Common myeloid progenitor, CD34-positive (primary cell): ENCODE measurements around the gene NDUFS2.

Source experiments
- CTCF ChIA-PET: fragments of 350-600 bp; sonication (Branson Sonifier 250); formaldehyde crosslinking; loops from one replicate; lab custom pipeline; 2021; ENCODE audit warnings: antibody characterized with exemption; lab: Charles Lee
- POLR2A ChIA-PET: fragments of 350-600 bp; sonication (Branson Sonifier 250); formaldehyde crosslinking; loops from one replicate; lab custom pipeline; 2021; ENCODE audit warnings: antibody characterized with exemption; lab: Charles Lee
- DNase-seq, 3 donors: peaks; one replicate each; pipeline versions ENCODE4 v3.0.0 to v3.0.0-alpha.2; 2013
- H3K27ac ChIP-seq, 2 experiments: 1 replicate in 1 of 2; 2 replicates in 1 of 2; pipeline ENCODE4 v1.7.0; 2013; ENCODE audit warnings: inconsistent platforms in 2 of 2, low read length in 2 of 2, mild to moderate bottlenecking in 2 of 2, low read depth in 1 of 2, moderate library complexity in 1 of 2; ENCODE audit not compliant: severe bottlenecking in 2 of 2, insufficient read depth in 1 of 2, poor library complexity in 1 of 2
- H3K27me3 ChIP-seq, 5 experiments: replicated peaks in 2 of 5; 1 replicate in 3 of 5; 2 replicates in 2 of 5; pipeline versions ENCODE4 v1.6.1 to v1.7.0; 2013; ENCODE audit warnings: low read length in 4 of 5, mild to moderate bottlenecking in 2 of 5, moderate library complexity in 2 of 5, inconsistent platforms in 1 of 5; ENCODE audit not compliant: insufficient read depth in 5 of 5, control insufficient read depth in 4 of 5
- H3K36me3 ChIP-seq, 4 experiments: 1 replicate in 2 of 4; 2 replicates in 2 of 4; pipeline versions ENCODE4 v1.6.1 to v1.7.0; 2013; ENCODE audit warnings: low read length in 3 of 4, control low read depth in 1 of 4, mild to moderate bottlenecking in 1 of 4; ENCODE audit not compliant: control insufficient read depth in 4 of 4, insufficient read depth in 4 of 4
- H3K4me1 ChIP-seq, 4 experiments: 1 replicate in 3 of 4; 2 replicates in 1 of 4; pipeline versions ENCODE4 v1.6.1 to v1.7.1; 2013; ENCODE audit warnings: low read length in 3 of 4, mild to moderate bottlenecking in 3 of 4, control low read depth in 1 of 4, inconsistent platforms in 1 of 4, moderate library complexity in 1 of 4; ENCODE audit not compliant: control insufficient read depth in 4 of 4, insufficient read depth in 4 of 4; ENCODE audit errors: control extremely low read depth in 1 of 4
- H3K4me3 ChIP-seq, 7 experiments: 1 replicate in 4 of 7; 2 replicates in 3 of 7; pipeline versions ENCODE4 v1.5.1 to v1.7.0; 2013; ENCODE audit warnings: mild to moderate bottlenecking in 7 of 7, low read length in 6 of 7, moderate library complexity in 6 of 7, inconsistent platforms in 2 of 7, low read depth in 2 of 7, control low read depth in 1 of 7; ENCODE audit not compliant: insufficient read depth in 4 of 7, control insufficient read depth in 1 of 7; ENCODE audit errors: extremely low read depth in 1 of 7
- H3K9me3 ChIP-seq, 5 experiments: 1 replicate in 4 of 5; 2 replicates in 1 of 5; pipeline versions ENCODE4 v1.6.1 to v1.7.1; 2013; ENCODE audit warnings: low read length in 4 of 5, mild to moderate bottlenecking in 2 of 5, inconsistent platforms in 1 of 5, low read depth in 1 of 5, moderate library complexity in 1 of 5; ENCODE audit not compliant: control insufficient read depth in 4 of 5, insufficient read depth in 2 of 5; ENCODE audit errors: control extremely low read depth in 1 of 5
- WGBS: methylation state at CpG from one replicate; pipeline ENCODE4 v1.1.5; 2013; ENCODE audit not compliant: insufficient coverage; 5-methylcytosine and 5-hydroxymethylcytosine counted together

NDUFS2 gene

DNA sequence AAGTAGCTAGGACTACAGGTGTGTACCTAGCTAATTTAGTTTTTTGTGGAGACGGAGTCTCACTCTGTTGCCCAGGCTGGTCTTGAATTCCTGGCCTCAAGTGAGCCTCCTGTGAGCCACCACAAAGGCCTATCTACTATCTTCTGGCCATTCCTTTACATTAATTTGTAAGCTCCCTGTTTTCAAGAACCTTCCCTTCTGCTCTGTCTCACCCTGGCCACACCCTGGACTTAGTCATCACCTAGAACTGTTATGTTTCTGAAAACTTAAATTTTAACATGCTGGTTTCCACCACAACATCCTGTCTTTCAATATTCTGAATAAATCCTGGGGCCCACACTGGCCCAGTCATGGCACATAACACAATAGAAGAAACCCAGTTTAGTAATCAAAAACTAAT lies 20.0 kb upstream of the NDUFS2 start:
- WGBS = 100% methylated on average over 1 of the region's 1 CpG
- no peaks in the 10 kb centered on the region for H3K27me3 ChIP-seq
- ChIA-PET CTCF (interaction anchor here (0.9 to 3.5 kb wide), 14 partner anchors 9 to 206 kb away, joined by 3 to 25 read pairs (median 4); partner anchors contain the start of genes ADAMTS4, FCER1G, NDUFS2 and PPOX), POLR2A (no interaction called here)
- H3K36me3 ChIP-seq = no peaks in the 10 kb centered on the region
- DNase-seq = peak in 2 of 3 donors; percentile 48 to 61
- peaks cover 16 to 67% (median 55%) of the 10 kb centered on the region in 4 experiments for H3K4me1 ChIP-seq
- H3K4me3 ChIP-seq = peak overlapping the region in 1 of 7 experiments; percentile 14
- peak overlapping the region in 1 of 2 experiments; percentile 34 for H3K27ac ChIP-seq
- H3K9me3 ChIP-seq = no peaks in the 10 kb centered on the region

DNA sequence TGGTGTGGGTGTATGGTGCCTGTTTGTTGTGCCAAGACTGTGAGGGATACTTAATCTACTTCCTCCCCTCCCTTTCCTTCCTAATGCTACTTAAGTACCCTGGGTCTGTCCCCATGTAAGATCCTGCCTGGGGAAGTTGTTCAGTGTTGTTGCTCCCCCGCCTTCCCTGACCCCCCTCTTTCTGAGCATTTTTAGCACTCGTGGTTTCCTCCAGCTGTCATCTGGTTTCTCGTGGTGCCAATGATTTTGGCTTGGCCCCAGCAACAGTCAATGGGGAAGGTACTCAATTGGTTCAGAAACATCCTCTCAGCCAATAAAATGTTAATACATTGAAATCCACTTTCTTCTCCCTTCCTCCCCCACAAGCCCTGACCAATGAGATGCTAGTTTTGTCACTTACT lies 16.9 kb upstream of the NDUFS2 start:
- no peaks in the 10 kb centered on the region for H3K27me3 ChIP-seq
- DNase-seq = peak; percentile 97 to 99 (median 98)
- ChIA-PET POLR2A (interaction anchor here (1.0 to 1.3 kb wide), 2 partner anchors 17 to 205 kb away, joined by 3 to 4 read pairs; partner anchors contain the start of gene NDUFS2), CTCF (interaction anchor here (1.0 kb wide), 1 partner anchor 22 kb away, joined by 3 read pairs; no protein-coding TSS in a partner anchor)
- H3K4me3 ChIP-seq = peak overlapping the region in 2 of 7 experiments; percentile 51 to 60
- H3K36me3 ChIP-seq = no peaks in the 10 kb centered on the region
- peaks cover 16 to 63% (median 51%) of the 10 kb centered on the region in 4 experiments for H3K4me1 ChIP-seq
- H3K27ac ChIP-seq = no peak overlapping the region
- WGBS = 0% methylated on average over 2 of the region's 3 CpGs
- H3K9me3 ChIP-seq = no peaks in the 10 kb centered on the region

DNA sequence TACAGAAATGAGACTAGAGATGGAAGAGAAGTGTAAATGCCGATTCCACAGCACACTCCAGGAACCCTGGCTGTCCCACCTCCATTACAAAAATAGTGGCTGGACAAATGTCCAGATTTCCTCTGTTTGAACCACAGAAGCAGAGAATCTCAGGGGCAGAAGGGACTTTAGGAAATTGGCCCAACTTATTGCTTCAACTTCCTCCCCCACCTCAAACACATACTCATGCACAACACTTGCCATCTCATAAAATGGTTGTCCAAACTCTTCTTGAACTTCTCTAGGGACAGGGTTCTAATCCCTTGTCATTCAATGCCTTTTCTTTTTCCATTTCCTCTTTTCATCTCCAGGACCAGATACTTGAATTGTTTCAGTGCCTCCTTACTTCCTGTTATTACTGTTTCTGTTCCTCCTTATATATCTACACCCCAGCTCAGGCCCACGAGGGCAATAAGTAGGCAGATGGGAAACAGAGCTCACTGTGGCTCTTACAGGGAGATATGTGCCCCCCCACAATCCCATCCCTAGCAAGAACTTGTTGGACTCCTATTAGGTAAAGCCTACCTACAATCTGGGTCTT lies 16.3 kb upstream of the NDUFS2 start:
- Histone ChIP-seq H3K36me3 (no peaks in the 10 kb centered on the region), H3K27me3 (no peaks in the 10 kb centered on the region), H3K4me1 (peaks cover 19 to 68% (median 55%) of the 10 kb centered on the region in 4 experiments), H3K4me3 (peak overlapping the region in 4 of 7 experiments; percentile 27 to 60 (median 40)), H3K27ac (no peak overlapping the region), H3K9me3 (no peaks in the 10 kb centered on the region)
- ChIA-PET CTCF (interaction anchor here (1.0 to 1.3 kb wide), 6 partner anchors 11 to 197 kb away, joined by 3 to 5 read pairs (median 3); partner anchors contain the start of gene NDUFS2), POLR2A (interaction anchor here (1.0 to 1.3 kb wide), 2 partner anchors 16 to 205 kb away, joined by 3 to 4 read pairs; partner anchors contain the start of gene NDUFS2)
- peak in 2 of 3 donors; percentile 39 to 57 for DNase-seq
- WGBS = 0% methylated on average over 1 of the region's 2 CpGs

DNA sequence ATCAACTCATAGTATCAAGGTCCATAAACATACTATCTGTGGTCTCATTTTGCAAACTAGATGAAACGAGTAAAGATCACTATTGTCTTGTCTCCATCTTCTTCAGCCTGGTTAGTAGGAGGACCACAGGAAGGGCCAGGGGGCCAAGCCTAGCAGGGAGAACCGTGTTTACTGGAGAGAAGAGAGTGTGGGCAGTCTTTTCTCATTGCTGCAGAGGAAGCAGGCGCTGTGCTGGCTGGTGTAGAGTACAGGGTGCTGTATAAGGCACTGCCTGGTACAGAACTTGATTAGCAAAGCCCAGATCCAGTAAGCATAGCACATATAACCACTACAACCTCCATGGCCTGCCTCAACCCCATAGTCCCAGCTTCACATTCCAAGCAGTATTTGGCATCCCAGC lies 14.9 kb upstream of the NDUFS2 start:
- H3K27ac ChIP-seq = no peak overlapping the region
- H3K36me3 ChIP-seq = no peaks in the 10 kb centered on the region
- no peaks in the 10 kb centered on the region for H3K27me3 ChIP-seq
- 50% methylated on average over 2 of the region's 3 CpGs for WGBS
- no peak for DNase-seq
- H3K4me3 ChIP-seq = no peak overlapping the region
- H3K4me1 ChIP-seq = peaks cover 18 to 61% (median 54%) of the 10 kb centered on the region in 4 experiments
- ChIA-PET POLR2A (no interaction called here), CTCF (interaction anchor here (1.3 kb wide), 1 partner anchor 195 kb away, joined by 5 read pairs; no protein-coding TSS in a partner anchor)
- H3K9me3 ChIP-seq = no peaks in the 10 kb centered on the region

DNA sequence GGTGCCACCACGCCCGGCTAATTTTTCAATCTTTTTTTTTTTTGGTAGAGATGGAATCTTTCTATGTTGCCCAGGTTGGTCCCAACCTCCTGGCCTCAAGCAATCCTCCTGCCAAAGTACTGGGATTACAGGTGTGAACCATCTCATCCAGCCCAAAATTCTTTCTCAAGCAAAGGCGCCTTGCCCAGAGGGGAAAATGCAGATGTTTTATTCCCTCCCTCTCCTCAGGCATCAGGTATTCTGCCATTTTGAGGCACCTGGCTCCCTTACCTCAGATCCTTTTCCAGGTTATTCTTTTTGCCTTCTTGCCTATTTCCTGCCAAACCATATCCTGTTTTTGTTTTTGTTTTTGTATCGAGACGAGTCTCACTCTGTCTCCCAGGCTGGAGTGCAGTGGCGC lies 13.8 kb upstream of the NDUFS2 start:
- H3K4me1 ChIP-seq = peaks cover 18 to 54% (median 45%) of the 10 kb centered on the region in 4 experiments
- WGBS = 88% methylated on average over 6 of the region's 6 CpGs
- ChIA-PET CTCF (interaction anchor here (1.4 to 2.6 kb wide), 2 partner anchors 10 to 13 kb away, joined by 3 to 7 read pairs; partner anchors contain the start of gene ADAMTS4), POLR2A (no interaction called here)
- H3K4me3 ChIP-seq = no peak overlapping the region
- no peak for DNase-seq
- no peaks in the 10 kb centered on the region for H3K27me3 ChIP-seq
- no peaks in the 10 kb centered on the region for H3K9me3 ChIP-seq
- H3K36me3 ChIP-seq = no peaks in the 10 kb centered on the region
- H3K27ac ChIP-seq = no peak overlapping the region

DNA sequence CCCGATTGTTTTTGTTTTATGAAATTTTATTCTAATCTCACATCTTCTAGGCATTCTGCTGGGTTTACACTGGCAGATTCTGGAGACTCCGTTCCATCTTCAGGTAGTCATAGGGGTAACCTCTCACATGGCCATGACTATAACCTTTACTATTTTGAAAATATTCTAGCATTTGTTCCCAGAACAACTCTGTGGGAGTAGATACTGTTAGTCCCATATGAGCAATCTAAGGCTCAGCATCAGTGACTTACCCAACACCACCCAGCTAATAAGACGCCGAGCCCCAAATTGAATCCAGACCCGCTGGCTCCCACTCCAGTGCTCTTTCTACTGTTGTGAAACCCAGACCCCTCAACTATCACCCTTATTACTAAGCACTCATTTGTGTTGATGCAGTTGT lies 13.1 kb upstream of the NDUFS2 start:
- no peak overlapping the region for H3K4me3 ChIP-seq
- no peak overlapping the region for H3K27ac ChIP-seq
- H3K4me1 ChIP-seq = peaks cover 16 to 47% (median 40%) of the 10 kb centered on the region in 4 experiments
- no peaks in the 10 kb centered on the region for H3K9me3 ChIP-seq
- H3K36me3 ChIP-seq = no peaks in the 10 kb centered on the region
- 100% methylated on average over 2 of the region's 5 CpGs for WGBS
- POLR2A ChIA-PET = no interaction called here
- CTCF ChIA-PET = interaction anchor here (0.6 to 2.6 kb wide), 4 partner anchors 9 to 193 kb away, joined by 3 to 7 read pairs (median 3); partner anchors contain the start of gene ADAMTS4
- no peak for DNase-seq
- H3K27me3 ChIP-seq = no peaks in the 10 kb centered on the region
